Caco-2 (cell line): ENCODE results near the gene MSMP. TPM values are rescaled to one million over a fixed set of nuclear protein-coding genes. Genes with fewer than 3 reads are reported as not detected.

ENCODE experiments used
- BruUV-seq: library from RNA; stranded (reverse); fragments of 400-500 nt; replicated peaks from 2 replicates; lab custom pipeline; 2021; lab: Mats Ljungman, UMichigan
- CTCF ChIA-PET: fragments of 300-600 bp; sonication (Branson Sonifier 250); formaldehyde crosslinking; loops from one replicate; lab custom pipeline; 2022; ENCODE audit warnings: antibody characterized with exemption; lab: Charles Lee
- POLR2A ChIA-PET: fragments of 300-600 bp; sonication (Branson Sonifier 250); formaldehyde crosslinking; loops from one replicate; lab custom pipeline; 2022; ENCODE audit warnings: antibody characterized with exemption; lab: Charles Lee
- DNase-seq, 2 experiments: peaks; one replicate each; pipeline versions ENCODE4 v3.0.0 to v3.0.0-alpha.2; 2020 to 2022
- H3K27me3 ChIP-seq: replicated peaks from 2 replicates; pipeline ENCODE4 v1.6.0; 2011; ENCODE audit warnings: low read length; ENCODE audit not compliant: control insufficient read depth, insufficient read depth
- H3K36me3 ChIP-seq: 2 replicates; pipeline ENCODE4 v1.5.1; 2011; ENCODE audit warnings: low read length; ENCODE audit not compliant: control insufficient read depth, insufficient read depth
- H3K4me1 ChIP-seq: fragments of 250-450 bp; sonication (Bioruptor Pico); 2 replicates; pipeline ENCODE4 v1.5.1; 2020; ENCODE audit warnings: mild to moderate bottlenecking
- H3K4me3 ChIP-seq: 2 replicates; pipeline ENCODE4 v1.5.1; 2011; ENCODE audit warnings: low read depth, mild to moderate bottlenecking, control low read depth, low read length
- H3K9me3 ChIP-seq: fragments of 250-450 bp; sonication (Bioruptor Pico); 2 replicates; pipeline ENCODE4 v1.5.1; 2020; ENCODE audit warnings: mild to moderate bottlenecking, moderate library complexity
- H3K27ac Mint-ChIP-seq: one replicate; pipeline ENCODE4 v1.8.0; 2022; ENCODE audit warnings: mixed read lengths; ENCODE audit not compliant: unreplicated experiment
- H3K27me3 Mint-ChIP-seq: one replicate; pipeline ENCODE4 v1.8.0; 2022; ENCODE audit warnings: mixed read lengths; ENCODE audit not compliant: insufficient read depth, unreplicated experiment
- H3K36me3 Mint-ChIP-seq: one replicate; pipeline ENCODE4 v1.8.0; 2022; ENCODE audit warnings: mild to moderate bottlenecking, mixed read lengths; ENCODE audit not compliant: insufficient read depth, unreplicated experiment
- H3K4me1 Mint-ChIP-seq: one replicate; pipeline ENCODE4 v1.8.0; 2022; ENCODE audit warnings: low read depth, mixed read lengths; ENCODE audit not compliant: unreplicated experiment
- H3K4me3 Mint-ChIP-seq: one replicate; pipeline ENCODE4 v1.8.0; 2022; ENCODE audit warnings: mild to moderate bottlenecking, moderate library complexity, mixed read lengths; ENCODE audit not compliant: unreplicated experiment
- H3K9me3 Mint-ChIP-seq: one replicate; pipeline ENCODE4 v1.8.0; 2022; ENCODE audit warnings: mixed read lengths; ENCODE audit not compliant: unreplicated experiment
- CTCF ChIP-seq, 2 experiments: fragments of 200-600 bp in 1 of 2; IDR thresholded peaks; 1 replicate in 1 of 2; 2 replicates in 1 of 2; pipeline versions ENCODE4 v1.5.1 to v1.8.0; 2011 to 2022; ENCODE audit warnings: antibody characterized with exemption in 1 of 2, control low read depth in 1 of 2, inconsistent platforms in 1 of 2, low read depth in 1 of 2, low read length in 1 of 2, mild to moderate bottlenecking in 1 of 2, moderate library complexity in 1 of 2; ENCODE audit not compliant: insufficient read depth in 1 of 2, severe bottlenecking in 1 of 2, unreplicated experiment in 1 of 2
- intact Hi-C: fragments of 100-400 bp; cut with micrococcal nuclease; formaldehyde crosslinking; loops from one replicate; pipeline ENCODE4 v1.10.0; 2022; ENCODE audit not compliant: unreplicated experiment
- total RNA-seq: library from RNA; stranded (reverse); gene quantifications from 2 replicates; pipeline ENCODE4 v1.2.3, GENCODE V29; 2022

The MSMP gene
- total RNA-seq, 1 experiment from 2014 or later, result not detected

- H3K4me3 ChIP-seq, result peak overlapping the region; percentile 34
- no peaks in the 10 kb centered on the region for H3K27me3 ChIP-seq
- peak in 1 of 2 experiments; percentile 3 for TF ChIP-seq CTCF (IDR thresholded peaks at IDR 0.05; ENCODE audit: insufficient read depth in 1 of 2, low read depth in 1 of 2, low read length in 1 of 2, severe bottlenecking in 1 of 2, unreplicated experiment in 1 of 2)
- no peak overlapping the region for H3K4me3 Mint-ChIP-seq
- ChIA-PET POLR2A (interaction anchor here (1.2 to 2.8 kb wide), 6 partner anchors 22 to 81 kb away, joined by 3 to 32 read pairs (median 18); partner anchors contain the start of genes ARHGEF39, CCDC107, GBA2 and RGP1), CTCF (interaction anchor here (1.1 to 3.3 kb wide), 9 partner anchors 9 to 116 kb away, joined by 3 to 33 read pairs (median 6); partner anchors contain the start of genes ARHGEF39, GBA2 and RGP1)
- H3K36me3 ChIP-seq, result peaks cover 7% of the 10 kb centered on the region
- H3K27me3 Mint-ChIP-seq, result no peaks in the 10 kb centered on the region
- peaks cover 49% of the 10 kb centered on the region for H3K36me3 Mint-ChIP-seq
- no peaks in the 10 kb centered on the region for H3K4me1 Mint-ChIP-seq
- no peak overlapping the region for H3K27ac Mint-ChIP-seq
- intact Hi-C loops, result no loop called here
- no peaks in the 10 kb centered on the region for H3K9me3 Mint-ChIP-seq
- peak in 1 of 2 experiments; percentile 22 for DNase-seq
- no peaks in the 10 kb centered on the region for H3K9me3 ChIP-seq
- H3K4me1 ChIP-seq, result peaks cover 51% of the 10 kb centered on the region
- BruUV-seq, result no TSS peak
These were observed 27.1 kb downstream of the MSMP start for GRCh38 chr9:35726931-35727330.

GRCh38 chr9:35725362-35725761 is 28.7 kb downstream of the MSMP start:
- Mint-ChIP-seq H3K9me3 (no peaks in the 10 kb centered on the region), H3K4me1 (no peaks in the 10 kb centered on the region), H3K36me3 (peaks cover 63% of the 10 kb centered on the region), H3K27me3 (no peaks in the 10 kb centered on the region), H3K27ac (no peak overlapping the region), H3K4me3 (no peak overlapping the region)
- intact Hi-C loops, result no loop called here
- H3K27me3 ChIP-seq, result no peaks in the 10 kb centered on the region
- H3K4me3 ChIP-seq, result no peak overlapping the region
- CTCF ChIA-PET, result no interaction called here
- peaks cover 7% of the 10 kb centered on the region for H3K36me3 ChIP-seq
- BruUV-seq, result no TSS peak
- no peak for DNase-seq
- POLR2A ChIA-PET, result interaction anchor here (1.3 kb wide), 1 partner anchor 35 kb away, joined by 3 read pairs; the partner anchor contains the start of gene TPM2
- no peaks in the 10 kb centered on the region for H3K9me3 ChIP-seq
- H3K4me1 ChIP-seq, result peaks cover 42% of the 10 kb centered on the region
- TF ChIP-seq CTCF (IDR thresholded peaks at IDR 0.05; ENCODE audit: insufficient read depth in 1 of 2, low read depth in 1 of 2, low read length in 1 of 2, severe bottlenecking in 1 of 2, unreplicated experiment in 1 of 2), result no peak

GRCh38 chr9:35723908-35724307 is 30.2 kb downstream of the MSMP start:
- no peak overlapping the region for H3K4me3 Mint-ChIP-seq
- POLR2A ChIA-PET, result no interaction called here
- intact Hi-C loops, result no loop called here
- no peaks in the 10 kb centered on the region for H3K27me3 Mint-ChIP-seq
- peaks cover 72% of the 10 kb centered on the region for H3K36me3 Mint-ChIP-seq
- no peaks in the 10 kb centered on the region for H3K27me3 ChIP-seq
- H3K9me3 ChIP-seq, result no peaks in the 10 kb centered on the region
- no TSS peak for BruUV-seq
- no peak overlapping the region for H3K4me3 ChIP-seq
- no peaks in the 10 kb centered on the region for H3K4me1 Mint-ChIP-seq
- no peak overlapping the region for H3K27ac Mint-ChIP-seq
- peaks cover 28% of the 10 kb centered on the region for H3K4me1 ChIP-seq
- TF ChIP-seq CTCF (IDR thresholded peaks at IDR 0.05; ENCODE audit: insufficient read depth in 1 of 2, low read depth in 1 of 2, low read length in 1 of 2, severe bottlenecking in 1 of 2, unreplicated experiment in 1 of 2), result no peak
- H3K9me3 Mint-ChIP-seq, result no peaks in the 10 kb centered on the region
- CTCF ChIA-PET, result no interaction called here
- H3K36me3 ChIP-seq, result peaks cover 8% of the 10 kb centered on the region
- DNase-seq, result no peak
